ENCODE measurements around the gene SRRT.
"Not testable (repeated sequence)": the region's sequence is repeated elsewhere in the genome, so short reads cannot be mapped to it uniquely, and the experiment has no call there.

The SRRT gene

DNA sequence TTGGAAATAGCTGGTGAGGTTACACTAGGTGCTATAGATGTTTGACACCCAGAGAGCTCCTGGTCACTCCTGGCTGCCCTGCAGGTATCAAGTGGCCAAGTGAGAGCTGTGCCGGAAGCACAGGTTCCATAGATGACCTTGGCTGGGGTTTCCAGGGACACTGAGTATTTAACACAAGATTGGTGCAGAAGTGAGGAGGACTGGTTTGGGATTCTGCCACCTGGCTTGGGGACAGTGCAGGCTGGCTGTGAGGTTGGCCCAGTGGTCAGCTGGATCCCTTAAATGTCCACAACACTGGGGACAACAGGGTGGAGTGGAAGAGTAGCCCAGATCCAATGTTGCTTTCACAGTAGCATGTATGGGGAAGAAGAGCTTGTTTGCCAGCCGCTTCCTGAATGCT, 26.1 kb downstream of the SRRT start:
- H3K27me3 ChIP-seq (ENCODE audit: control insufficient read depth in 1 of 2, insufficient read depth in 2 of 2, low read length in 2 of 2) = peaks cover 14 to 21% of the 10 kb centered on the region in 2 donors
- H3K4me3 ChIP-seq (ENCODE audit: low read depth in 1 of 2, low read length in 2 of 2) = no peak overlapping the region
- H3K4me1 ChIP-seq (ENCODE audit: insufficient read depth, low read length) = peaks cover 4% of the 10 kb centered on the region
- no peak overlapping the region for H3K27ac ChIP-seq (ENCODE audit: low read depth, low read length)
- H3K9me3 ChIP-seq (ENCODE audit: low read length) = no peaks in the 10 kb centered on the region
- no peak overlapping the region for H3K9ac ChIP-seq (ENCODE audit: low read length)
- no peaks in the 10 kb centered on the region for H3K36me3 ChIP-seq (ENCODE audit: insufficient read depth, low read length)

GRCh38 chr7:100901921-100902332, 27.0 kb downstream of the SRRT start:
- H3K27me3 ChIP-seq (ENCODE audit: control insufficient read depth in 1 of 2, insufficient read depth in 2 of 2, low read length in 2 of 2) = peaks cover 8 to 13% of the 10 kb centered on the region in 2 donors

GRCh38 chr7:100902638-100903037, 27.7 kb downstream of the SRRT start:
- Histone ChIP-seq H3K36me3 (ENCODE audit: insufficient read depth, low read length) (no peaks in the 10 kb centered on the region), H3K4me3 (ENCODE audit: low read depth in 1 of 2, low read length in 2 of 2) (no peak overlapping the region), H3K27ac (ENCODE audit: low read depth, low read length) (no peak overlapping the region), H3K9ac (ENCODE audit: low read length) (no peak overlapping the region), H3K27me3 (ENCODE audit: control insufficient read depth in 1 of 2, insufficient read depth in 2 of 2, low read length in 2 of 2) (peaks cover 3 to 7% of the 10 kb centered on the region in 2 donors), H3K9me3 (ENCODE audit: low read length) (no peaks in the 10 kb centered on the region), H3K4me1 (ENCODE audit: insufficient read depth, low read length) (no peaks in the 10 kb centered on the region)

More at GRCh38 chr7:100901921-100902332, 27.0 kb downstream of the SRRT start:
- Histone ChIP-seq H3K9ac (ENCODE audit: low read length) (no peak overlapping the region), H3K4me1 (ENCODE audit: insufficient read depth, low read length) (no peaks in the 10 kb centered on the region), H3K36me3 (ENCODE audit: insufficient read depth, low read length) (no peaks in the 10 kb centered on the region), H3K27ac (ENCODE audit: low read depth, low read length) (no peak overlapping the region), H3K4me3 (ENCODE audit: low read depth in 1 of 2, low read length in 2 of 2) (no peak overlapping the region), H3K9me3 (ENCODE audit: low read length) (no peaks in the 10 kb centered on the region)

- Histone ChIP-seq H3K9ac (ENCODE audit: low read length) (no peak overlapping the region), H3K27ac (ENCODE audit: low read depth, low read length) (no peak overlapping the region), H3K27me3 (ENCODE audit: control insufficient read depth in 1 of 2, insufficient read depth in 2 of 2, low read length in 2 of 2) (no peaks in the 10 kb centered on the region)
These were observed 33.6 kb downstream of the SRRT start for GRCh38 chr7:100908512-100908911.

DNA sequence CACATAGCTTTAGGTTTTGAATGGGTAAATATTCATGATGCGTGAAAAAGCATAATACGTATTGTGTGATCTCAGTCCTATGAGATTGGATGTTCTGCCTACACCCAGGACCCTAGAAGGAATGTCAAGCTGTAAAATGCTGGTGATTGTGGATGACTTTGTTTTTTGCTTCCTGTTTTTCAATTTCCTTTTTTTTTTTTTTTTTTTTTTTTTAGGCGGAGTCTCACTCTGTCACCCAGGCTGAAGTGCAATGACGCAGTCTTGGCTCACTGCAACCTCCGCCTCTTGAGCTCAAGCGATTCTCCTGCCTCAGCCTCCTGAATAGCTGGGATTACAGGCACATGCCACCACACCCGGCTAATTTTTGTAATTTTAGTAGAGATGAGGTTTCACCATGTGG, 35.5 kb downstream of the SRRT start:
- not testable (repeated sequence) for H3K27me3 ChIP-seq (ENCODE audit: control insufficient read depth in 1 of 2, insufficient read depth in 2 of 2, low read length in 2 of 2); H3K4me1 ChIP-seq (ENCODE audit: insufficient read depth, low read length)

More at GRCh38 chr7:100908512-100908911, 33.6 kb downstream of the SRRT start:
- H3K4me1 ChIP-seq (ENCODE audit: insufficient read depth, low read length) = no peaks in the 10 kb centered on the region
- H3K9me3 ChIP-seq (ENCODE audit: low read length) = no peaks in the 10 kb centered on the region
- H3K4me3 ChIP-seq (ENCODE audit: low read depth in 1 of 2, low read length in 2 of 2) = no peak overlapping the region
- H3K36me3 ChIP-seq (ENCODE audit: insufficient read depth, low read length) = no peaks in the 10 kb centered on the region

GRCh38 chr7:100911484-100911883, 36.6 kb downstream of the SRRT start:
- Histone ChIP-seq H3K9ac (ENCODE audit: low read length) (no peak overlapping the region), H3K9me3 (ENCODE audit: low read length) (no peaks in the 10 kb centered on the region), H3K4me3 (ENCODE audit: low read depth in 1 of 2, low read length in 2 of 2) (no peak overlapping the region), H3K36me3 (ENCODE audit: insufficient read depth, low read length) (no peaks in the 10 kb centered on the region), H3K27ac (ENCODE audit: low read depth, low read length) (no peak overlapping the region), H3K4me1 (ENCODE audit: insufficient read depth, low read length) (no peaks in the 10 kb centered on the region), H3K27me3 (ENCODE audit: control insufficient read depth in 1 of 2, insufficient read depth in 2 of 2, low read length in 2 of 2) (no peaks in the 10 kb centered on the region)

More for the DNA sequence above, 35.5 kb downstream of the SRRT start:
- H3K4me3 ChIP-seq (ENCODE audit: low read depth in 1 of 2, low read length in 2 of 2); H3K27ac ChIP-seq (ENCODE audit: low read depth, low read length); H3K9me3 ChIP-seq (ENCODE audit: low read length); H3K9ac ChIP-seq (ENCODE audit: low read length); H3K36me3 ChIP-seq (ENCODE audit: insufficient read depth, low read length): not testable (repeated sequence)

- Histone ChIP-seq H3K36me3 (ENCODE audit: insufficient read depth, low read length) (no peaks in the 10 kb centered on the region), H3K4me3 (ENCODE audit: low read depth in 1 of 2, low read length in 2 of 2) (no peak overlapping the region), H3K27me3 (ENCODE audit: control insufficient read depth in 1 of 2, insufficient read depth in 2 of 2, low read length in 2 of 2) (no peaks in the 10 kb centered on the region), H3K9ac (ENCODE audit: low read length) (no peak overlapping the region), H3K9me3 (ENCODE audit: low read length) (no peaks in the 10 kb centered on the region), H3K27ac (ENCODE audit: low read depth, low read length) (no peak overlapping the region), H3K4me1 (ENCODE audit: insufficient read depth, low read length) (no peaks in the 10 kb centered on the region)
These were observed 39.4 kb downstream of the SRRT start for GRCh38 chr7:100914208-100914878.

GRCh38 chr7:100914879-100915447, 40.1 kb downstream of the SRRT start:
- Histone ChIP-seq H3K36me3 (ENCODE audit: insufficient read depth, low read length) (no peaks in the 10 kb centered on the region), H3K9ac (ENCODE audit: low read length) (no peak overlapping the region), H3K27me3 (ENCODE audit: control insufficient read depth in 1 of 2, insufficient read depth in 2 of 2, low read length in 2 of 2) (no peaks in the 10 kb centered on the region), H3K4me3 (ENCODE audit: low read depth in 1 of 2, low read length in 2 of 2) (no peak overlapping the region), H3K9me3 (ENCODE audit: low read length) (no peaks in the 10 kb centered on the region), H3K4me1 (ENCODE audit: insufficient read depth, low read length) (no peaks in the 10 kb centered on the region), H3K27ac (ENCODE audit: low read depth, low read length) (no peak overlapping the region)

- H3K27ac ChIP-seq (ENCODE audit: low read depth, low read length); H3K9ac ChIP-seq (ENCODE audit: low read length); H3K27me3 ChIP-seq (ENCODE audit: control insufficient read depth in 1 of 2, insufficient read depth in 2 of 2, low read length in 2 of 2): not testable (repeated sequence)
These were observed 44.4 kb downstream of the SRRT start for GRCh38 chr7:100919335-100919734.

GRCh38 chr7:100919779-100920437, 45.0 kb downstream of the SRRT start:
- not testable (repeated sequence) for H3K9me3 ChIP-seq (ENCODE audit: low read length); H3K36me3 ChIP-seq (ENCODE audit: insufficient read depth, low read length); H3K27me3 ChIP-seq (ENCODE audit: control insufficient read depth in 1 of 2, insufficient read depth in 2 of 2, low read length in 2 of 2); H3K4me1 ChIP-seq (ENCODE audit: insufficient read depth, low read length); H3K4me3 ChIP-seq (ENCODE audit: low read depth in 1 of 2, low read length in 2 of 2); H3K27ac ChIP-seq (ENCODE audit: low read depth, low read length); H3K9ac ChIP-seq (ENCODE audit: low read length)

More at GRCh38 chr7:100919335-100919734, 44.4 kb downstream of the SRRT start:
- not testable (repeated sequence) for H3K36me3 ChIP-seq (ENCODE audit: insufficient read depth, low read length); H3K4me1 ChIP-seq (ENCODE audit: insufficient read depth, low read length); H3K4me3 ChIP-seq (ENCODE audit: low read depth in 1 of 2, low read length in 2 of 2); H3K9me3 ChIP-seq (ENCODE audit: low read length)

GRCh38 chr7:100921039-100921438, 46.1 kb downstream of the SRRT start:
- Histone ChIP-seq H3K36me3 (ENCODE audit: insufficient read depth, low read length) (no peaks in the 10 kb centered on the region), H3K4me1 (ENCODE audit: insufficient read depth, low read length) (no peaks in the 10 kb centered on the region), H3K9me3 (ENCODE audit: low read length) (no peaks in the 10 kb centered on the region), H3K9ac (ENCODE audit: low read length) (no peak overlapping the region), H3K4me3 (ENCODE audit: low read depth in 1 of 2, low read length in 2 of 2) (no peak overlapping the region), H3K27ac (ENCODE audit: low read depth, low read length) (no peak overlapping the region), H3K27me3 (ENCODE audit: control insufficient read depth in 1 of 2, insufficient read depth in 2 of 2, low read length in 2 of 2) (no peaks in the 10 kb centered on the region)
